ENCODE data around the gene SYT7. TPM values are rescaled to one million over a fixed set of nuclear protein-coding genes. Genes with fewer than 3 reads are reported as not detected.
A peak's percentile ranks its signal among the peaks of the same experiment; 100 is the strongest.

The SYT7 gene
- total and polyA plus RNA-seq, 4 donors: 1.7 to 10.6 (median 3.8) TPM

DNA sequence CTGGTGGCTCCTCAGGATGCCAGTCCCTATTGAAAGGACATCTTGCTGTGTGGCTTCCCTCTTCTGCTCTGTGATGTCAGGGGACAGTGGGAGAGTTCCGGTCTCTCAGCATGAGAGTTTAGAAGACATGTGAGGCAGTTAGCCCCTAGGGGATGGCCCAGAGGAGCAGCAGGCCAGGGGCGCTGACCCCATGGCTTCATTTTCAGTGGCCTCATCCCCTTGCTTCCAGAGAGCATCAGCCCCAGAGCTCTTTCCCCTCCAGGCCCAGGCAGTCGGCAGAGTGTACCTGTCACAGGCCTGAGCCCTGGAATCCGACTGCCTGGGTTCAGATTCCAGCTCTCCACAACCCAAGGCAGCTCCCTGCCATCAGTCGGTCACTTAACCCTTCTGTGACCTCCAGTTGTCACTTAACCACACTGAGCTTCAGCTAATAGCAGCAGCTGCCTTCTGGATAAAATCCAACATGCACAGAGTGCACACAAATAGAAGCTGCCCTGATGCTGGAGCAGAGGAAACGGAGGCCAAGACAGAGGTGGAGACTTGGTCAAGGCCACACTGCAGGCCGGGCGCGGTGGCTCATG lies 86.4 kb downstream of the SYT7 start:
- H3K27me3 ChIP-seq (ENCODE audit: control insufficient read depth in 3 of 3, insufficient read depth in 3 of 3, low read length in 2 of 3): no peaks in the 10 kb centered on the region
- ATAC-seq (ENCODE audit: insufficient read depth, low FRiP score) (no peak), DNase-seq (peak in 2 of 3 donors; percentile 40 to 67)
- no peaks in the 10 kb centered on the region for H3K36me3 ChIP-seq (ENCODE audit: control insufficient read depth in 4 of 4, insufficient read depth in 4 of 4, low read length in 4 of 4)
- H3K9me3 ChIP-seq (ENCODE audit: control insufficient read depth in 4 of 4, insufficient read depth in 3 of 4, low read length in 3 of 4): no peaks in the 10 kb centered on the region
- no peak overlapping the region for H3K27ac ChIP-seq (ENCODE audit: low read depth in 1 of 2, low read length in 1 of 2)
- TF ChIP-seq, protein P1, sequence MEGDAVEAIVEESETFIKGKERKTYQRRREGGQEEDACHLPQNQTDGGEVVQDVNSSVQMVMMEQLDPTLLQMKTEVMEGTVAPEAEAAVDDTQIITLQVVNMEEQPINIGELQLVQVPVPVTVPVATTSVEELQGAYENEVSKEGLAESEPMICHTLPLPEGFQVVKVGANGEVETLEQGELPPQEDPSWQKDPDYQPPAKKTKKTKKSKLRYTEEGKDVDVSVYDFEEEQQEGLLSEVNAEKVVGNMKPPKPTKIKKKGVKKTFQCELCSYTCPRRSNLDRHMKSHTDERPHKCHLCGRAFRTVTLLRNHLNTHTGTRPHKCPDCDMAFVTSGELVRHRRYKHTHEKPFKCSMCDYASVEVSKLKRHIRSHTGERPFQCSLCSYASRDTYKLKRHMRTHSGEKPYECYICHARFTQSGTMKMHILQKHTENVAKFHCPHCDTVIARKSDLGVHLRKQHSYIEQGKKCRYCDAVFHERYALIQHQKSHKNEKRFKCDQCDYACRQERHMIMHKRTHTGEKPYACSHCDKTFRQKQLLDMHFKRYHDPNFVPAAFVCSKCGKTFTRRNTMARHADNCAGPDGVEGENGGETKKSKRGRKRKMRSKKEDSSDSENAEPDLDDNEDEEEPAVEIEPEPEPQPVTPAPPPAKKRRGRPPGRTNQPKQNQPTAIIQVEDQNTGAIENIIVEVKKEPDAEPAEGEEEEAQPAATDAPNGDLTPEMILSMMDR (IDR thresholded peaks at IDR 0.05; ENCODE audit: control extremely low read depth, extremely low read depth): no peak
- no peak overlapping the region for H3K9ac ChIP-seq (ENCODE audit: insufficient read depth in 1 of 2, low read length in 2 of 2)
- no peak overlapping the region for H3K4me3 ChIP-seq
- WGBS, 2 donors: 70 to 80% methylated on average over 9 of the region's 9 CpGs
- peaks cover 0 to 17% (median 10%) of the 10 kb centered on the region in 5 donors for H3K4me1 ChIP-seq (ENCODE audit: control insufficient read depth in 5 of 5, insufficient read depth in 5 of 5, low read length in 5 of 5)

DNA sequence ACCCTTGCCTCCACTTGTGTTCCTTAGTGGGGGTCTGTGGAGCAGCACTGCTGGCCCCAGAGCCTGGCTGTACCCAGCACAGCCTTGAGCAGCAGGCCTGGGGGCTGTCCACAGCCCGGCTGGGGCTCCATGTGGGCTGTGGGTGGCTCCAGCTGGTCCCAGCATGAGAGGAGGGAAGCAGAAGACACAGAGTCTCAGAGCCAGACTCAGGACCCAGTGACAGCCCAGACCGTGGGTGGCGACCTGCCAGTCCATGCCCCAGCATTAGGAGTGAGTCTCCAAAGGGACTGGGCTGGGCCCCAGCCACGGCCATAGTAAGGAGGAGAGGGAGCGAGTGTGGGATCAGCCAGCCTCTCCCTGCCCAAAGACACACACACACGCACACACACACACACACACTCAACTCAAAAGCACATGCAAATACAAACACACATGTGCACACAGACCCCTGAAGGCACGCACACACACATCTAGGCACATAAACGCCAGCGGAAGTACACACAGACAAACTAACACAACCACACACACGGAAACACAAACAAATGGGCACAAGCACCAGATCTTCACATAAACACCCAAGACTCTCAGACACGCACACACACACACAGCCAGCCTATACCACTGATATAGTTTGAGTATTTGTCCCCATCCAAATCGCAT lies 89.0 kb downstream of the SYT7 start:
- H3K9me3 ChIP-seq (ENCODE audit: control insufficient read depth in 4 of 4, insufficient read depth in 3 of 4, low read length in 3 of 4): no peaks in the 10 kb centered on the region
- H3K4me3 ChIP-seq: no peak overlapping the region
- DNase-seq: no peak
- H3K27ac ChIP-seq (ENCODE audit: low read depth in 1 of 2, low read length in 1 of 2): no peak overlapping the region
- H3K27me3 ChIP-seq (ENCODE audit: control insufficient read depth in 3 of 3, insufficient read depth in 3 of 3, low read length in 2 of 3): no peaks in the 10 kb centered on the region
- ATAC-seq (ENCODE audit: insufficient read depth, low FRiP score): no peak
- H3K36me3 ChIP-seq (ENCODE audit: control insufficient read depth in 4 of 4, insufficient read depth in 4 of 4, low read length in 4 of 4): no peaks in the 10 kb centered on the region
- WGBS, 2 donors: 83 to 92% methylated on average over 12 of the region's 12 CpGs
- peaks cover 0 to 28% (median 21%) of the 10 kb centered on the region in 5 donors for H3K4me1 ChIP-seq (ENCODE audit: control insufficient read depth in 5 of 5, insufficient read depth in 5 of 5, low read length in 5 of 5)
- TF ChIP-seq, protein P1 (IDR thresholded peaks at IDR 0.05; ENCODE audit: control extremely low read depth, extremely low read depth): no peak
- no peak overlapping the region for H3K9ac ChIP-seq (ENCODE audit: insufficient read depth in 1 of 2, low read length in 2 of 2)

DNA sequence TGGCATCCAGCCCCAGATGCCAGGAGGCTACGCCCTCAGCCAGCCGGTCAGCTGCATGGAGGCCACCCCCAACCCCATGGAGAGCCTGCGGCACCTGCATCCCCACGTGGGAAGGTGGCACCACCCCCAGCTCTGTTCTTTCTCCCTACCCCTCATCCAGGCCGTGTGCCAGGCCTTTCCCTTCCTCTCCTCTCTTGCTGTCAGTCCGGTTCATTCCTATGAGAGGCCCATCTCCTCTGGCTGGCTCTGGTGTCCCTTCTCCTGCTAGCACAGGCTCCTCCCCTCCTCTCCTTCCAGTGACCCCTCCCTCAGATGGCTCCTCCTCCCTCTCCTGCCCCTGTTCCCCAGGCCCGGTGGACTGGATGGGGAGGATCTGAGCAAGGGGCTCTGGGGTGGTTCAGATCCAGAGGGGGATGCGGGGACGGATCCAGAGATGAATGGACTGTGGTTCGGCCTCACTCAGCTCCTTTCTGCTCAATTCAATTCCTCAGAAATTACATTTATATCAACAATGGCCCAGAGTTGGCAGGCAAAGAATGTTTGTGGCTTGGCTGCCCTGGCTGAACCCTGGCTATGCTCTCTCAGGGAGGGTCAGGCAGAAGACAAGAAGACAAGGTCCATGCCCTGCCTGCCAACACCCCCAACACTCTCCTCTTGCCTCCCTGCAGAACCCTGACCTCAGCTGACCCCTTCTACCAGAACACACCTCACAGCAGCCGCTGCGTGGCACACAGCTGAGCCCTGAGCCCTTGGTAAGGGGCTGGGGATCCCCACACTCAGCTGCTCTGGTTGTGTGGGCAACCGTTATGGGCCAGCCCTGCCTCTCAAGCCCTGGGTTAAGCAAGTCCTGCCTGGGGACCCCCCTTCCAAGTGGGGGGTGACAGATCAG lies 90.8 kb downstream of the SYT7 start:
- Histone ChIP-seq H3K9ac (ENCODE audit: insufficient read depth in 1 of 2, low read length in 2 of 2) (peak overlapping the region in 1 of 2 donors; percentile 37), H3K27me3 (ENCODE audit: control insufficient read depth in 3 of 3, insufficient read depth in 3 of 3, low read length in 2 of 3) (no peaks in the 10 kb centered on the region), H3K4me3 (no peak overlapping the region), H3K36me3 (ENCODE audit: control insufficient read depth in 4 of 4, insufficient read depth in 4 of 4, low read length in 4 of 4) (no peaks in the 10 kb centered on the region), H3K9me3 (ENCODE audit: control insufficient read depth in 4 of 4, insufficient read depth in 3 of 4, low read length in 3 of 4) (no peaks in the 10 kb centered on the region), H3K4me1 (ENCODE audit: control insufficient read depth in 5 of 5, insufficient read depth in 5 of 5, low read length in 5 of 5) (peaks cover 0 to 28% (median 21%) of the 10 kb centered on the region in 5 donors), H3K27ac (ENCODE audit: low read depth in 1 of 2, low read length in 1 of 2) (no peak overlapping the region)
- ATAC-seq (ENCODE audit: insufficient read depth, low FRiP score): no peak
- DNase-seq: peak; percentile 54 to 71 (median 61)
- TF ChIP-seq, protein P1 (IDR thresholded peaks at IDR 0.05; ENCODE audit: control extremely low read depth, extremely low read depth): no peak
- WGBS, 2 donors: 61 to 74% methylated on average over 13 of the region's 13 CpGs
